Fibroblast of lung (primary cell): Measurements from ENCODE around the gene SSTR5. TPM values are rescaled to one million over a fixed set of nuclear protein-coding genes. Genes with fewer than 3 reads are reported as not detected.

Experiments
- DNase-seq, 2 donors: peaks; one replicate each; pipeline versions ENCODE4 v3.0.0 to v3.0.0-alpha.2; 2010; ENCODE audit warnings: low read depth in 2 of 2
- H2AFZ ChIP-seq: 2 replicates; pipeline ENCODE4 v1.5.1; 2012; ENCODE audit warnings: low read length, control low read depth, inconsistent platforms
- H3K27ac ChIP-seq: 2 replicates; pipeline ENCODE4 v1.5.1; 2011; ENCODE audit warnings: low read length, control low read depth; ENCODE audit not compliant: insufficient read depth
- H3K27me3 ChIP-seq: 2 replicates; pipeline ENCODE4 v1.5.1; 2011; ENCODE audit warnings: mild to moderate bottlenecking, low read length; ENCODE audit not compliant: control insufficient read depth, insufficient read depth
- H3K36me3 ChIP-seq: 2 replicates; pipeline ENCODE4 v1.5.1; 2011; ENCODE audit warnings: low read length; ENCODE audit not compliant: control insufficient read depth, insufficient read depth
- H3K4me1 ChIP-seq: 2 replicates; pipeline ENCODE4 v1.5.1; 2011; ENCODE audit warnings: low read length; ENCODE audit not compliant: control insufficient read depth, insufficient read depth; ENCODE audit errors: extremely low read depth
- H3K4me2 ChIP-seq: 2 replicates; pipeline ENCODE4 v1.5.1; 2011; ENCODE audit warnings: low read length, control low read depth; ENCODE audit not compliant: insufficient read depth; ENCODE audit errors: extremely low read depth
- H3K4me3 ChIP-seq, 4 experiments: fragments of 200-600 bp in 1 of 4; sonication (generic) in 1 of 4; replicated peaks in 1 of 4; 2 replicates each; pipeline ENCODE4 v1.5.1; 2011 to 2016; ENCODE audit warnings: low read length in 4 of 4, low read depth in 3 of 4, mild to moderate bottlenecking in 3 of 4, control low read depth in 2 of 4, inconsistent platforms in 1 of 4, mixed read lengths in 1 of 4; ENCODE audit not compliant: insufficient read depth in 1 of 4; ENCODE audit errors: control extremely low read depth in 1 of 4
- H3K79me2 ChIP-seq: 2 replicates; pipeline ENCODE4 v1.5.1; 2012; ENCODE audit warnings: mild to moderate bottlenecking, low read length, inconsistent platforms; ENCODE audit not compliant: control insufficient read depth, insufficient read depth
- H3K9ac ChIP-seq: 2 replicates; pipeline ENCODE4 v1.5.1; 2011; ENCODE audit warnings: mild to moderate bottlenecking, low read length, control low read depth; ENCODE audit not compliant: insufficient read depth
- H3K9me3 ChIP-seq: 2 replicates; pipeline ENCODE4 v1.5.1; 2012; ENCODE audit warnings: low read depth, low read length; ENCODE audit not compliant: control insufficient read depth, insufficient read depth
- H4K20me1 ChIP-seq: 2 replicates; pipeline ENCODE4 v1.5.1; 2011; ENCODE audit warnings: low read length; ENCODE audit not compliant: control insufficient read depth, insufficient read depth; ENCODE audit errors: extremely low read depth
- CTCF ChIP-seq, 2 donors: IDR thresholded peaks in 1 of 2; conservative IDR thresholded peaks in 1 of 2; 1 replicate in 1 of 2; 2 replicates in 1 of 2; pipeline ENCODE4 v1.5.1; 2011 to 2012; ENCODE audit warnings: low read length in 2 of 2, control low read depth in 1 of 2, inconsistent platforms in 1 of 2, low read depth in 1 of 2, mild to moderate bottlenecking in 1 of 2
- EZH2 ChIP-seq: IDR thresholded peaks from 2 replicates; pipeline ENCODE4 v1.5.1; 2012; ENCODE audit warnings: low read length, control low read depth, mild to moderate bottlenecking; ENCODE audit errors: missing control alignments
- polyA plus RNA-seq, 2 donors: library from polyadenylated mRNA; depleted of rRNA in 1 of 2; stranded (reverse) in 1 of 2; unstranded in 1 of 2; fragments of >200 nt; gene quantifications; 2 replicates each; pipeline ENCODE4 v1.2.1, GENCODE V29; 2011 to 2012; ENCODE audit warnings: missing spikeins in 1 of 2
- total RNA-seq: library from RNA; depleted of rRNA; stranded (reverse); fragments of >200 nt; gene quantifications from 2 replicates; pipeline ENCODE4 v1.2.1, GENCODE V29; 2014

SSTR5 gene
- total and polyA plus RNA-seq, 2 donors (not counting 1 experiment from before 2014, with no cell fraction given) = not detected

GRCh38 chr16:1124291-1124690 is 51.7 kb downstream of the SSTR5 start:
- TF ChIP-seq CTCF (conservative IDR thresholded peaks at IDR 0.05 in 1 of 2, IDR thresholded peaks at IDR 0.05 in 1 of 2; ENCODE audit: low read depth in 1 of 2, low read length in 2 of 2) (no peak), EZH2 (no peak)
- H3K4me2 ChIP-seq = no peak overlapping the region
- H3K9me3 ChIP-seq = no peaks in the 10 kb centered on the region
- no peaks in the 10 kb centered on the region for H3K27me3 ChIP-seq
- H3K4me3 ChIP-seq = no peak overlapping the region
- H4K20me1 ChIP-seq = no peaks in the 10 kb centered on the region
- no peaks in the 10 kb centered on the region for H3K36me3 ChIP-seq
- DNase-seq = no peak
- no peak overlapping the region for H3K27ac ChIP-seq
- H3K9ac ChIP-seq = no peak overlapping the region
- H3K4me1 ChIP-seq = no peaks in the 10 kb centered on the region
- no peak overlapping the region for H2AFZ ChIP-seq
- no peaks in the 10 kb centered on the region for H3K79me2 ChIP-seq

GRCh38 chr16:1124795-1125194 is 52.2 kb downstream of the SSTR5 start:
- Histone ChIP-seq H3K79me2 (no peaks in the 10 kb centered on the region), H2AFZ (no peak overlapping the region), H3K9me3 (no peaks in the 10 kb centered on the region), H3K4me1 (no peaks in the 10 kb centered on the region), H4K20me1 (no peaks in the 10 kb centered on the region), H3K27ac (no peak overlapping the region), H3K9ac (no peak overlapping the region), H3K27me3 (no peaks in the 10 kb centered on the region), H3K4me2 (no peak overlapping the region), H3K4me3 (no peak overlapping the region), H3K36me3 (no peaks in the 10 kb centered on the region)
- DNase-seq = no peak
- TF ChIP-seq EZH2 (no peak), CTCF (conservative IDR thresholded peaks at IDR 0.05 in 1 of 2, IDR thresholded peaks at IDR 0.05 in 1 of 2; ENCODE audit: low read depth in 1 of 2, low read length in 2 of 2) (no peak)

- no peak overlapping the region for H3K4me2 ChIP-seq
- no peak for TF ChIP-seq EZH2
- H3K4me1 ChIP-seq = no peaks in the 10 kb centered on the region
- H3K4me3 ChIP-seq = no peak overlapping the region
- H3K9ac ChIP-seq = no peak overlapping the region
- peak; percentile 13 to 72 for DNase-seq
- no peaks in the 10 kb centered on the region for H4K20me1 ChIP-seq
- H3K9me3 ChIP-seq = no peaks in the 10 kb centered on the region
- no peaks in the 10 kb centered on the region for H3K36me3 ChIP-seq
- no peak overlapping the region for H2AFZ ChIP-seq
- no peak overlapping the region for H3K27ac ChIP-seq
- H3K79me2 ChIP-seq = no peaks in the 10 kb centered on the region
- no peaks in the 10 kb centered on the region for H3K27me3 ChIP-seq
These were observed 52.9 kb downstream of the SSTR5 start for GRCh38 chr16:1125471-1125870.
